ENCODE data around the gene C1orf21.
"Not testable (repeated sequence)": the region's sequence is repeated elsewhere in the genome, so short reads cannot be mapped to it uniquely, and the experiment has no call there.

The C1orf21 gene

GRCh38 chr1:184386312-184387068, at the start of gene C1orf21:
Gene C1orf21, plus strand, starts transcription at chr1:184387029. Its CDS starts 90,481 bp downstream, at chr1:184477510.
- DNase-seq = peak; percentile 75

GRCh38 chr1:184337865-184338264, 49.0 kb upstream of the C1orf21 start:
- not testable (repeated sequence) for DNase-seq

GRCh38 chr1:184340984-184341383, 45.8 kb upstream of the C1orf21 start:
- no peak for DNase-seq

- no peak for DNase-seq
These were observed 36.3 kb upstream of the C1orf21 start for GRCh38 chr1:184350573-184350972.

GRCh38 chr1:184351416-184351975, 35.3 kb upstream of the C1orf21 start:
- no peak for DNase-seq

- DNase-seq = no peak
These were observed 34.1 kb upstream of the C1orf21 start for GRCh38 chr1:184352776-184353175.

GRCh38 chr1:184354719-184355118, 32.1 kb upstream of the C1orf21 start:
- DNase-seq = no peak

GRCh38 chr1:184356891-184357290, 29.9 kb upstream of the C1orf21 start:
- no peak for DNase-seq

GRCh38 chr1:184358256-184358655, 28.6 kb upstream of the C1orf21 start:
- no peak for DNase-seq

- DNase-seq = no peak
These were observed 26.9 kb upstream of the C1orf21 start for GRCh38 chr1:184359909-184360308.

- no peak for DNase-seq
These were observed 24.0 kb upstream of the C1orf21 start for GRCh38 chr1:184362876-184363275.

- no peak for DNase-seq
These were observed 21.1 kb upstream of the C1orf21 start for GRCh38 chr1:184365699-184366098.

GRCh38 chr1:184366997-184367396, 19.8 kb upstream of the C1orf21 start:
- DNase-seq = no peak

- no peak for DNase-seq
These were observed 19.3 kb upstream of the C1orf21 start for GRCh38 chr1:184367427-184368038.

- no peak for DNase-seq
These were observed 18.5 kb upstream of the C1orf21 start for GRCh38 chr1:184368354-184368753.

- no peak for DNase-seq
These were observed 16.0 kb upstream of the C1orf21 start for GRCh38 chr1:184370850-184371249.

GRCh38 chr1:184373155-184373554, 13.7 kb upstream of the C1orf21 start:
- no peak for DNase-seq

- no peak for DNase-seq
These were observed 10.5 kb upstream of the C1orf21 start for GRCh38 chr1:184376369-184376768.

GRCh38 chr1:184379111-184379752, 7.6 kb upstream of the C1orf21 start:
- DNase-seq = no peak

- DNase-seq = no peak
These were observed 6.4 kb upstream of the C1orf21 start for GRCh38 chr1:184380468-184380867.

GRCh38 chr1:184383772-184384323, 3.0 kb upstream of the C1orf21 start:
- no peak for DNase-seq

GRCh38 chr1:184385865-184386311, 941 bp upstream of the C1orf21 start:
- no peak for DNase-seq

- no peak for DNase-seq
These were observed 243 bp downstream of the C1orf21 start for GRCh38 chr1:184387069-184387475.

Measured in activated gamma-delta T cell treated with Interleukin-2 at 50 U/mL for 16 hours (primary cell).